SJSA1 (cell line): ENCODE data around the gene HOXA10. TPM values are rescaled to one million over a fixed set of nuclear protein-coding genes. Genes with fewer than 3 reads are reported as not detected.

ENCODE experiments used
- DNase-seq, 2 experiments: peaks; one replicate each; pipeline ENCODE4 v3.0.0-alpha.2; 2015 to 2020; ENCODE audit warnings: low spot score in 2 of 2, low read depth in 1 of 2
- H3K27ac ChIP-seq: fragments of 250-450 bp; sonication (Bioruptor Pico); 2 replicates; pipeline ENCODE4 v1.5.1; 2020; ENCODE audit warnings: mild to moderate bottlenecking, moderate library complexity
- H3K27me3 ChIP-seq: fragments of 250-450 bp; sonication (Bioruptor Pico); replicated peaks from 2 replicates; pipeline ENCODE4 v1.5.1; 2020; ENCODE audit warnings: mild to moderate bottlenecking, moderate library complexity
- H3K36me3 ChIP-seq: fragments of 250-450 bp; sonication (Bioruptor Pico); 2 replicates; pipeline ENCODE4 v1.5.1; 2020; ENCODE audit warnings: mild to moderate bottlenecking
- H3K4me1 ChIP-seq: fragments of 250-450 bp; sonication (Bioruptor Pico); replicated peaks from 2 replicates; pipeline ENCODE4 v1.6.1; 2021; ENCODE audit warnings: mild to moderate bottlenecking
- H3K4me3 ChIP-seq: fragments of 250-450 bp; sonication (Bioruptor Pico); 2 replicates; pipeline ENCODE4 v1.5.1; 2020; ENCODE audit warnings: mild to moderate bottlenecking
- H3K9me3 ChIP-seq: fragments of 250-450 bp; sonication (Bioruptor Pico); replicated peaks from 2 replicates; pipeline ENCODE4 v1.5.1; 2020; ENCODE audit warnings: mild to moderate bottlenecking
- total RNA-seq: library from RNA; depleted of rRNA; stranded (reverse); fragments of >200 nt; shearing (Covaris generic); gene quantifications from 2 replicates; pipeline ENCODE4 v1.2.3, GENCODE V29; 2014

Gene HOXA10
- total RNA-seq, 1 experiment from 2014 or later = 15.5 TPM

DNA sequence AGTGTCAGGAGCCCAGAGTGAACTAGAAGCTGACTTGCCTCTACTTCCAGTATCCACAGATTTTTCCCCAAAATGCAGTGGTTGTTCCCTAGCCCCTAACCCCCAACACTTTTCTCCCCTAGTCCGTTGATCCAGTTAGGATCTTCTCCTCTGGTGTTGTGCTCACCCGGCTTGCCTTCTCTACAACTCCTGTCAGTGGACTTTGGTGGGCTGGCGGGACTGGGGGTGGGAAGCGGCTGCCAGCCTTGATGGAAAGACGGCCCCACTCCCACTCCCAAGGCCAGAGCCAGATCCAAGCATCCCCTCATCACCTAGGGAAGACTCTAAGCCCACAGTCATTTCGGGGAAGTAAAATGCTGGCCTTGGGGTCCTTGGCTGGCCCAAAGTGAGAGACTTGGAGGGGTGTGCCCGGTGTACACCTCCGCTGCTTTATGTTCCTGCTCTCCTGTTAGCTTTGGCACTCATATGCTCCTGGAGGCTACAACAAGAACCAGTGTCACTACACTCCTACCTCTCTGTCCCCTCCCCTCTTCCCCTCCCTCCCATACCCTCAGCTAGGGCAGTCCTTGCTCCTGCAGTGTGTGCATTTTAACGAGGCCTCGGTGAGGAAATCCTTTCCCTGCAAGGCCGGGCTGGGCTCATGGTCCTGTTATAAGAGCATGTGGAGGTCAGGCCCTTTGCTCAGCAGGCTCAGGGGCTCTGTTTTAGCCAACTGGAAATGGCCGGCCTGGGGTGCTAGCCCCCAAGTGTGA lies 930 bp upstream of the HOXA10 start:
- peaks cover 60% of the 10 kb centered on the region for H3K4me1 ChIP-seq
- peak overlapping the region; percentile 57 for H3K4me3 ChIP-seq
- no peaks in the 10 kb centered on the region for H3K27me3 ChIP-seq
- no peaks in the 10 kb centered on the region for H3K9me3 ChIP-seq
- H3K36me3 ChIP-seq = peaks cover 30% of the 10 kb centered on the region
- H3K27ac ChIP-seq = peak overlapping the region; percentile 93
- DNase-seq = peak in 1 of 2 experiments; percentile 84

DNA sequence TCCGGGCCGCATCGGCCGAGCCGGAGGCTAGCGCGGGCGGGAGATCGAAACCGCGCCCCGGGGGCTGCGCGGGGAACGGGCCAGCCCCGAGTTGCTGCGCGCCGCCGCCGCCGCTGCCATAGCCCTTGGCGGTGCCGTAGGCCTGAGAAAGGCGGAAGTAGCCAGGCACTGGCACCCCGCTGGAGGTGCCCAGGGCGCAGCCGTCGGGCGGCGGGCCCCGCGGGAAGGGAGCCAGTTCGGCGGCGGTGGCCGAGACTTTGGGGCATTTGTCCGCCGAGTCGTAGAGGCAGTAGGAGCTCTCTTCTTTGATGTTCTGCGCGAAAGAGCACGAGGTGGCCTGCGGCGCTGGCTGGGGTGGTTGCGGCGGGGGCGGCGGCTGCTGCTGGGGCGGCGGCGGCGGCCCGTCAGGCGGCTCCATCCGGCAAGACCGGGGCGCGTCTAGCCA lies 587 bp downstream of the HOXA10 start:
- DNase-seq = peak in 1 of 2 experiments; percentile 75
- H3K27ac ChIP-seq = peak overlapping the region; percentile 93
- peaks cover 63% of the 10 kb centered on the region for H3K4me1 ChIP-seq
- peak overlapping the region; percentile 57 for H3K4me3 ChIP-seq
- H3K27me3 ChIP-seq = no peaks in the 10 kb centered on the region
- peaks cover 40% of the 10 kb centered on the region for H3K36me3 ChIP-seq
- no peaks in the 10 kb centered on the region for H3K9me3 ChIP-seq

DNA sequence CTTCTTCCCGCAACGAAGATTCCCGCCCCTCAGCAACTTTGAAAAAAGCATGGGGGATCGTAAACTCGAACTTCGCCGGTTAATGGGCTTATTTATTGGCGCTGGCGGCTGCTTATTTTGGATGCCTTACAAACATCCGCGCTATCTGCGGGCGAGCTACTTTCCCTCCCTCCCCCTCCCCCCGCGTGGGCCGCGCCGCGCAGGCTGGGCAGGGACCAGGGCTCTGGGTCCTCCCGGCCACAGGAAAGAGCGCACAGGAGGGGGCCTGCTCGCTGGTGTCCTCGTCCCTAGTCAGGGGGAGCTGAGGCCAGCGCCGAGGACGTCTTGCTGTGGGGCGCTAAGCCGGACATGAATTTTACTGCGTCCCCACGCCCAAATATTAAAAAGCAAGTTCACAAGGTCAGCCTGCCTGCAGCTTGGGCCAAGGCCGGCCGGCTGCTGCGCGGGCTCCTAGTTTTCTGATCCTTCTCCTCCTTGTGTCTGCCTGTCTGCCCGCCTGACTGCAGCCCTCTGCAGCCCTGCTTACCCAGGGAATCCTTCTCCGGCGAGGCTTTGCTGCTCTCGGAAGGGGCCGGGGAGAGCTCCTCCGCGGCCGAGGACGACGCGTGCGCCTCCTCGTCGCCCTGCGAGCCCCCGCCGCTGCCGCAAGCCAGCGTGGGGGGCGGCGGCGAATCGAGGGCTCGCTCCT lies 1.2 kb downstream of the HOXA10 start:
- H3K4me3 ChIP-seq = peak overlapping the region; percentile 57
- no peaks in the 10 kb centered on the region for H3K27me3 ChIP-seq
- DNase-seq = peak; percentile 86 to 92
- H3K4me1 ChIP-seq = peaks cover 64% of the 10 kb centered on the region
- no peaks in the 10 kb centered on the region for H3K9me3 ChIP-seq
- peaks cover 44% of the 10 kb centered on the region for H3K36me3 ChIP-seq
- H3K27ac ChIP-seq = peak overlapping the region; percentile 93

DNA sequence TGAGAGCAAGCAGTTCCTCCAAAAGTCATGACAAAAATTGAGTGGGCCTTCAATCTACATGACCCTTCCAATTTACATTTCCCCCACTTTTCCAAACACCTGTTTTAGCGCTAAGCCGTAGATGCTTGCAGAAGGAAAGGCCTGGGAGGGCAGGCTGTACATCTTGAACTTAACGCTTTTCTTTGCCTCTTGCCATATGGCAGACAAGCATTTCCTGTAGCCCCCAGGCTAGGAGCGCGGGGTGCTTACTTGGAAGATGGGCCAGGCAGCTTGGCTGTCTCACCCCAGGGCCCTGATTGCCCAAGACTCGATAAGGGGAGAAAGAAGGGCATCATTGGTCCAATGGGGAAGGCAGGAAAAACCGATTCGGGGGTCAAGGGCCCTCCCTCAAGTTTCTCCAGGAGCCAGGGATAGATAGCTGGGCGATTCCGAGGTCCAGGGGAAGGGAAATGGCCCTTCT lies 1.8 kb downstream of the HOXA10 start:
- Histone ChIP-seq H3K27ac (peak overlapping the region; percentile 93), H3K4me3 (peak overlapping the region; percentile 57)

DNA sequence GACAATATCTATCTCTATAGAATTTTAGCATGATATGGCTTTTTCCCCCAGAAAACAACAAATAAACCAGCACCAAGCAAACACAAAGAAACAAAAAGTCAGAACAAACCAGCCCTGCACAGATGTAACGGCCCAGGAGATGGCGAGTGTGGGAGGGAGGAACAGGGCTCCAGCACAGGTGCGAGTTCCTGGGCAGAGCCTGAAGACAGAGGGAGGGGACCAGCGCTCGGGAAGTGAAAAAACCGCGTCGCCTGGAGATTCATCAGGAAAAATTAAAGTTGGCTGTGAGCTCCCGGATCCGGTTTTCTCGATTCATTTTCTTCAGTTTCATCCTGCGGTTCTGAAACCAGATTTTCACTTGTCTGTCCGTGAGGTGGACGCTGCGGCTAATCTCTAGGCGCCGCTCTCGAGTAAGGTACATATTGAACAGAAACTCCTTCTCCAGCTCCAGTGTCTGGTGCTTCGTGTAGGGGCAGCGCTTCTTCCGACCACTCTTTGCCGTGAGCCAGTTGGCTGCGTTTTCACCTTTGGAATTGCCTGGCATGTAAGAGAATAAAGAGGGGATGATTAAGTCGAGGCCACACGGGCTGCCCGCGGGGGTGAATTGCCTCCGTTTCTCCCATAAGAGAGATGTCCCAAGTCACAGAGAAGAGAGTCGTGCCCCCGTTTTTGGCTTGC lies 2.3 kb downstream of the HOXA10 start:
- Histone ChIP-seq H3K4me3 (peak overlapping the region; percentile 57), H3K36me3 (peaks cover 40% of the 10 kb centered on the region), H3K27me3 (no peaks in the 10 kb centered on the region), H3K9me3 (no peaks in the 10 kb centered on the region), H3K27ac (peak overlapping the region; percentile 93), H3K4me1 (peaks cover 63% of the 10 kb centered on the region)
- peak in 1 of 2 experiments; percentile 90 for DNase-seq

More for the DNA sequence above, 1.8 kb downstream of the HOXA10 start:
- H3K27me3 ChIP-seq = no peaks in the 10 kb centered on the region
- peaks cover 44% of the 10 kb centered on the region for H3K36me3 ChIP-seq
- H3K9me3 ChIP-seq = no peaks in the 10 kb centered on the region
- H3K4me1 ChIP-seq = peaks cover 66% of the 10 kb centered on the region
- DNase-seq = no peak

DNA sequence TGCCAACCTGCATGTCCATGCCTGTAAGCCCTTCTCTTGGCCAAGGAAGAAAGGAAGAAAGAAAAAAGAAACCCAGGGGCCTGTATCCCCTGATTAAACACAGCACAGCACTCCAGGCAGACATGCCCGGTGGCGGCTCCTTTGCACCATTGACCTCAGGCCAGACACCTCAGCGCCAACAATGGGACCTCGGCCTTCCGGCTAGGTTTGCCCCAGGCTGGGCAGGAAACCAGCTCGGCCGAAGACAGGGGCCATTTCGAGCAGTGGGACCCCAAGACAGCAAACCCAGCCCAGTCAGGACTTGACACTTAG lies 2.8 kb downstream of the HOXA10 start:
- H3K4me1 ChIP-seq = peaks cover 63% of the 10 kb centered on the region

DNA sequence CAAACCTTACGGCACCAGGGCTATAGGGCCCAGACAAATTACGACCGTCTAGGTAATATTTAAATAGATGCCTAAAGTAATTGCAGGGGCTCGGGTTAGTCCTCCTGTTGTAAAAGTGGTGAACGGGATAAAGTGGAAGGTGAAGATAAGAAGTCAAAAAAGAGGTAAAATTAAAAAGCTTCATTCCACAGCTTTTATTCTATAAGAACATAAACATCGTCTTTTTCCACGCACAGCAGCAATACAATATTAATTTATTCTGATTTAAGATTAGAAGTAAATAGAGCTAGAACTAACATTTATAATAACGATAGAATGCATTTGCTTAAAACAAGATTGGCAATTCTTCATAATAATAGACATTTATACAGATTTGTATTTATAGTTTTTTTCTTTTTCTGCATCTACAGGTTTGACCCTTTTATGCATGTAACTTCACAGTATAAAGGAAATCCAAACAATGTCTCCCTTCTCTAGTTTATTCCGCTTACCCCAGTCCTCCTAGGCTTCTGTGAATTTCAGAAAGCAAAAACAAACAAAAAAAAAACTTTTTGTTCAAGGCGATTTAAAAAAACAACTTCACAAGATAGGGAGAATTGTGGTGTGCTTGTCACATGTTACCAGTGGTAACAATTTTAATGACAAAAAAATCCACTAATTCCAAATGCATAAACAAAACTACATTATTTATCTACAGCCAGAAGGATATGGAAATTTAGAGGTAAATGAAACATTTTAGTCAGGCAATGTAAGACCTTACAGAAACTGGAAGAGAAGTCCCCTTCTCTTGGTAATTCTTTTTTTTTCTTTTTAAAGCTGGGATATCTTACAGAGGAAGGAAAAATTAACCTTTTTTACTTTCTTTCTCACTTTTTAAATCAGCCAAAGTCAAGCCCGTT lies 3.4 kb downstream of the HOXA10 start:
- Histone ChIP-seq H3K4me3 (peak overlapping the region; percentile 57), H3K4me1 (peaks cover 63% of the 10 kb centered on the region), H3K9me3 (no peaks in the 10 kb centered on the region), H3K36me3 (peaks cover 36% of the 10 kb centered on the region), H3K27me3 (no peaks in the 10 kb centered on the region), H3K27ac (peak overlapping the region; percentile 93)
- DNase-seq = peak in 1 of 2 experiments; percentile 83

More for the DNA sequence above, 2.8 kb downstream of the HOXA10 start:
- H3K9me3 ChIP-seq = no peaks in the 10 kb centered on the region
- DNase-seq = no peak
- peak overlapping the region; percentile 57 for H3K4me3 ChIP-seq
- H3K27ac ChIP-seq = peak overlapping the region; percentile 93
- H3K36me3 ChIP-seq = peaks cover 36% of the 10 kb centered on the region
- H3K27me3 ChIP-seq = no peaks in the 10 kb centered on the region

DNA sequence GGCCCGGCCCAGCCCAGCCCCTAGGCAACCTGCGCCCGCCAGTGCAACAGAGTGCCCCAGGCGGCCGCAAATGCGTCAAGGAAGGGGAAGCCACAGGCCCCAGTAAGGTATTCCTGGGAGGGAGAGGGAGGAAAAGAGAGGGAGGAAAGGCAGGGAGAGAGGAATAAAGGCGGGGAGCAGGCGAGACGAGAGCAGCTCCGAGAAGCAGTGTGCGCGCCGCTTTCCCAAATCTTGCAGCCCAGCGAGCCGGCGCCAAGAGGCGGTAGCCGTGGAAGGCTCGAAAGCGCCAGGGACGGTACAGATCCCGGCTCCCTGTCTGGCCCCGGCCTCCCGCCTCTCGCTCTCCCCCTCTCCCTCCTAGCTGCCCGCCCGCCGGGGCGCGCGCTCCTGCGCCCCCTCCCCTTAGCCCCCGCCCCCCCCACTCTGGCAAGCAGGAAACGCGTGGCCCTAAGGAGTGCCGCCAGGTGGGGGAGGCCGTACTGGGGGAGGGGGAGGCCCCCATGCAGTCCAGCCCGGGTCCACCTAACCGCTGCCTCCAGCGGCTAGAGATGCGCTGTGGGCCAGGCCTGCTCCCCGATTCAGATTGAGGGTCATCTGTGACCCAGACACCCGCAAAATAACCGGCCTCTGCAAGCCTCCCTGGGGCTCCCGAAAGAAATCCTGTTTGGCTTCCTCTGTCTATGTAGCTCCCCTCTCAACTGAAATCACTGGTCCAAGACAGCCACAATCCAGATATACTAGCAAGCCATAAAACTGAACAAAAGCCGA lies 4.3 kb downstream of the HOXA10 start:
- Histone ChIP-seq H3K36me3 (peaks cover 35% of the 10 kb centered on the region), H3K27me3 (no peaks in the 10 kb centered on the region), H3K27ac (peak overlapping the region; percentile 93), H3K9me3 (no peaks in the 10 kb centered on the region), H3K4me3 (peak overlapping the region; percentile 57), H3K4me1 (peaks cover 59% of the 10 kb centered on the region)
- peak; percentile 64 to 78 for DNase-seq

DNA sequence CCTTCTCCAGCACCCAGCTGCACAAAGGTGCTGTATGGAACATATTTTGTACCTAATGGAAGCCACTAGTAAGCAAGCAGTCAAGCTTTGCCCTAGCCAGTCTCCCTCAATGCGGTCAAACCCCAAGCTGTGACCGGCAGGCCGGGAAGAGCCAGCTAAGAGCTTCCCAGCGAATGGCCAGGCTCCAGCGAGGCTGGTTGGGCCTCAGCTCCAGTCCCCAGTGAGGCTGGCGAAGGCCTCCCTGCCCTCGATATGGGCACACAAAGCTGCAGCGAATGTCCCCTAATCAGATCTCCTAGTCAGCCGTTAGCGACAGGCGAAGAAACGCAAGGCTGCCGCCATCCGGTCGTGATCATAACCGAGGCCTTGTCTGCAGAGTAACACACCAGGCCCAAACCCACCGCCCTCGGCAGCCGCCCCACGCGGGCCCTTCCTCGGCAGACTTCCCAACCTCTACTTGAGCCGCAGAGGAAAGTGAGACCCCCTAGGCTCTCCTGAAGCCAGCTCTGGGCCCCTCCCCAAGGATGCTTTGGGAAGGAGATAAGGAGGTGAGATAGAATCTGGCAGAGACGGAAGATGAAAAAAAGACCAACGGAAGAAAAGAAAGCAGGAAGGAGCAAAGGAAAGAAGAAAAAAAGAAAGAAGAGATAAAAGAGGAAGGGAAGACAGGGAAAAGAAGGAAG lies 5.7 kb downstream of the HOXA10 start:
- peaks cover 63% of the 10 kb centered on the region for H3K4me1 ChIP-seq
- no peaks in the 10 kb centered on the region for H3K27me3 ChIP-seq
- H3K9me3 ChIP-seq = no peaks in the 10 kb centered on the region
- peak overlapping the region; percentile 93 for H3K27ac ChIP-seq
- H3K36me3 ChIP-seq = peaks cover 42% of the 10 kb centered on the region
- H3K4me3 ChIP-seq = peak overlapping the region; percentile 57
- DNase-seq = peak; percentile 72 to 93

DNA sequence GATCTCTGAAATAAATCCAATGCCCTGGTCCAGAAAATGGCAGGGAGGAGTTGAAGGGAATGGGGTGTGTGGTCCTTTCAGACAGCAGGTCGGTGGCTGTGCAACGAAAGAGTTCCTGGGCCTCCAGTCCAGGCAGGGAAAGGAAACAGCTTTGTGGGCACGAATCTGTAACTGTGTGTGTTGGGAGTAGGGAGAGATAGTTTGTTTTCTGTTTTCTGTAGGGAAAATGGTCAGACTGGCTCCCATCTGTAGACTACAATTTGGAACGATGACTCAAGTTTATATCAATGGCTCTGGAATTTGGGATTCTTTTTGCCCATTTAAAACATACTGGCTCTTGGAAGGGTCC lies 6.2 kb downstream of the HOXA10 start:
- peak overlapping the region; percentile 93 for H3K27ac ChIP-seq
- no peaks in the 10 kb centered on the region for H3K27me3 ChIP-seq

DNA sequence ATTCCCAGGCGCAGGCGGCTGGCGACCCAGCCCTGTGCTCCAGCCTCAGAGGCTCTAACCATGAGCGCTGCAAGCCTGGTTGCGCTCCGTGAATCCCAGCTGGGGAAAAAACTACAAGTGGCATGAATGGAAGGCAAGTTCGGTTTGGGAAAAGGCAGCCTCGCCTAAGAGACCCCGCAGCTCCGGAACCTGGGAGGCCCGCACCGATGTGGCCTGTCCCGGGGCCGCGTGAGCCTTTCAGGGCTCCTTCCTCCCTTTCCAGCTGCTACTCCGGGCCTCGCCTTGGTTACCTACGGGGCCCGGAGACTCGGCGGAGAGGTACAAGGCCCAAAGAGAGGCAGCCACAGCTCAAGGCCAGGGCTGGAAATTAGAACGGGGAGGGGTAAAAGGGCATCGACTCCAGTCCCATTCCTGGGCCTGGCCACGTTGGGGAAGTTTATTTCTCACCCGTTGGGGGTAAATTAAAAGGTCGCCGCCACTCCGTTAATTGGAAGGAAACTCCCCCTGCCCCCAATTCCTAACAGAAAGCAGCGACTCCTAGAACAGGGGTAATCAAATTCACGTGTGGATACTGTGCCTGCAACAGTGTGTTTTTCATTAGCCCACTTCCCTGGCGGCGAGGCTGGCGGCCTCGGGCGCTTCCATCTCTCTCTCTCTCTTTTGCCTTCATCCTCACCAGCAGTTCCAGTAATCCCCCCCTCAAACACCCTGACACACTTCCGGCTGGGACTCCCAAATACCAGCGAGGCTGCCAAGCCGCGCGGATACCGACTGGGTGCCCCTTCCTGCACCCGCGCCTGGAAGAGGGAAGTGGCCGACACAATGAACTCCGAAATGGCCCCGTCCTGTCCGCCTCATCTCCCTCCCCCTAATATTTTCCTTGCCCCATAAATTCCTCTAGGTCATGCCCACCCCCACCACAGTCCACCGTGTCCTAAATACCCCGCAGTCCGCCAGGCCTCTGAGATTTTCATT lies 7.3 kb downstream of the HOXA10 start:
- Histone ChIP-seq H3K4me3 (peak overlapping the region; percentile 57), H3K27ac (peak overlapping the region; percentile 93), H3K36me3 (peaks cover 47% of the 10 kb centered on the region), H3K9me3 (no peaks in the 10 kb centered on the region), H3K4me1 (peaks cover 61% of the 10 kb centered on the region), H3K27me3 (no peaks in the 10 kb centered on the region)
- DNase-seq = peak; percentile 83 to 86

More for the DNA sequence above, 6.2 kb downstream of the HOXA10 start:
- Histone ChIP-seq H3K4me1 (peaks cover 67% of the 10 kb centered on the region), H3K36me3 (peaks cover 44% of the 10 kb centered on the region), H3K9me3 (no peaks in the 10 kb centered on the region), H3K4me3 (peak overlapping the region; percentile 57)
- DNase-seq = peak; percentile 71 to 92
